ENCODE measurements around the gene CSNK1D.

The CSNK1D gene

GRCh38 chr17:82237746-82238471, 35.6 kb downstream of the CSNK1D start:
- no peak for DNase-seq

GRCh38 chr17:82237083-82237745, 36.3 kb downstream of the CSNK1D start:
- no peak for DNase-seq

DNA sequence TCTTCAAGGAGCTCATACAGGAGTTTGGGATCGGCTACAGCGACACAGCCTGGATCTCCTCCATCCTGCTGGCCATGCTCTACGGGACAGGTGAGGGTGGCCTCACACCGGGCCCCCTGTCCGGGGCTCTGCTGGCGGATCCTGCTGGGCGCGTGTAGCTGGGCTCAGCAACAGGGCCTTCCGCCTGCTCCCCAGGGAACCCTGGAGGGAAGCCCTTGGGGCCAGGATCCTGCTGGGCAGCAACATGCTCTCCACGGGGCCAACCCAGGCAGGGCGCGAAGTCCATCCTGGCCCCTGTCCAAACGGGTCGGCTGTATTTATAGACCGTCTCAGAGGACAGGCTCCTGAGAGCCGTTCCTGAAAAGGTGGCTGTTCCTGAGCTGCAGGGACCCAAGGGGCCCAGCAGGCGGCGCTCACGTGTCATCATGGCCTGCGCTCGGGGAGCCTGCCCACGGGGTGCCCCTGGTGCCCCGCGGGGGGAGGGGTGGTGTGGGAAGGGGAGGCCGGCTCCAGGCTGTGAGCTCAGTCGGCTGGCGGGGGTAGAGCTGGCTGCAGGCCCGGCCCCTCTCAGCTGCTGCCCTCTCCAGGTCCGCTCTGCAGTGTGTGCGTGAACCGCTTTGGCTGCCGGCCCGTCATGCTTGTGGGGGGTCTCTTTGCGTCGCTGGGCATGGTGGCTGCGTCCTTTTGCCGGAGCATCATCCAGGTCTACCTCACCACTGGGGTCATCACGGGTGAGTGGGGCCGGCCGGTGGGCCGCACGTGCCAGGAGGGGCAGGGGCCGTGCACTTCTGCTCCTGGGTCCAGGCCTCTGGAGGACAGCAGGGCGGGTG, 37.1 kb downstream of the CSNK1D start:
- peak; percentile 37 for DNase-seq

GRCh38 chr17:82235775-82236141, 37.7 kb downstream of the CSNK1D start:
- no peak for DNase-seq

DNA sequence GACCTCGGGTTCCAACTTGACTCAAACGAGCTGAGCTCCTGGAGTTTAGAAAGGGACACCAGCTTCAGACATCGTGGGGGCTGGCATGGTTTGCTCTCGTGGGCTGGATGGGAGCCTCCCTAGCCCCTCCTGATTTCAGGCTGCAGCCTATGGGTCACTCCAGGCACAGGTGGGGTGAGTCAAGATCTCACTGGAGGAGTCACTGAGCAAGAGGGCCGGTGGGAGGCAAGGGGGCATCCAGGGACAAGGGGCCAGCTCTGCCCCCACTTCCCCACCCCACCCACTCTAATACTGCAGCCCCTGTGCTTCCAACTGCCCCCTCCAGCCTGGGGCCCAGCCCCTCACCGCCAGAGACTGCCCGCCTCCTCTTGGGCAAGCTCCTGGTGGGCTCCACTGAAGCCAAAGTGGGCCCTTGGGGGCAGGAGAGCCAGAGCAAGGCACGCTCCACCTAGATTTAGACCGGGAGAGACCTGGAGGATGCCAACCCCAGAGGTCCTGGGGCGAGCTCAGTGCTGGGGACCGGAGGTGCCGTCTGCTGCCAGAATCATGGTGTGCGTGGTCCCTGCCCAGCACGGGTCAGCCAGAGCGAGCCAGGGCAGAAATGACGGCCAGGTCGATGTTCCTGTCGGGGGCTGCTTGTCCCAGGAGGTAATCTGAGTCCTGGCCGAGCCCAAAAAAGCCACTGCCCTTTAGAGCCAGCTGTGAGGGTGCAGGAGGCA, 38.3 kb downstream of the CSNK1D start:
- no peak for DNase-seq

GRCh38 chr17:82234211-82235055, 39.1 kb downstream of the CSNK1D start:
- no peak for DNase-seq

DNA sequence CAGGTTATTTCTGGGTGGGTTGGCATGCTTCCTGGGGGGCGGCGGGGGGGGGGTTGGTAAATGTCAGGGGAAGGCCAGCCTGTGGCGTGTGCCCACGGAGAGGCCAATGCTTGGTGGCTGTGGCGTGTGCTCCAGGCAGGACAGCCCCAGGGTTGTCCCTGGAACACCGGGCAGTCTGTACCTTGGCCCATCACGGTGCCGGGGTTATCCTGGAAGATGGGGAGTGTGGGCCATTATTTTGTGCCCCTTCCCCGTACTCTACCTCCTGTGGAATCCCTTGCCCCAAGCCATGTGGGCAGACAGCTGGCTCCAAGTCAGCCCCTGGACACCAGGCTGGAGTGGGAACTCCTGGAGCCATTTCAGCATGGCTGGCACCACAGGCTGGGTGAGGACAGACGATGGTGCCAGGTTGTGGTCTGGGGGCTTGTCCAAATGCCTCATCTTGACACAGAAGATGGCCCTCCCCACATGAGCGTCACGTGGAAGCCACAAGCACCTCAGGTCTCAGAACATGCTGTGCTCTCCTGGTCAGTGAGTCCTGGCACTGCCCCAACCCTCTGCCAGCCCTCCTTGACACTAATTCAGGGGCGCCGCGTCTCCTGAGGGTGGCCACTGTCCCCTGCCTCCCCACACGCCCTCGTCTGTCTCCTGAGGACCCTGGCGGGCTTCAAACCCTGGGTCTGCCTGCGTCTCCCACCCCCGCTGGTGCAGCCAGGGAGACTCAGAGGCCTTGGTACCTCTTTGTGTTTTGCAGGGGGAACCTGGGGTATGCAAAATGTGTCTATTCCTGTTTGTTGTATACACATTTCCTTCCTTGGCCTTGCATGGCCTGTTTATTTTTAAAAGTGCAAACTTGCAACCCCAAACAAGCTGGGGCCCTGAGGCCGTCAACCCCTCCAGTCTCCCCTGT, 40.4 kb downstream of the CSNK1D start:
- no peak for DNase-seq

DNA sequence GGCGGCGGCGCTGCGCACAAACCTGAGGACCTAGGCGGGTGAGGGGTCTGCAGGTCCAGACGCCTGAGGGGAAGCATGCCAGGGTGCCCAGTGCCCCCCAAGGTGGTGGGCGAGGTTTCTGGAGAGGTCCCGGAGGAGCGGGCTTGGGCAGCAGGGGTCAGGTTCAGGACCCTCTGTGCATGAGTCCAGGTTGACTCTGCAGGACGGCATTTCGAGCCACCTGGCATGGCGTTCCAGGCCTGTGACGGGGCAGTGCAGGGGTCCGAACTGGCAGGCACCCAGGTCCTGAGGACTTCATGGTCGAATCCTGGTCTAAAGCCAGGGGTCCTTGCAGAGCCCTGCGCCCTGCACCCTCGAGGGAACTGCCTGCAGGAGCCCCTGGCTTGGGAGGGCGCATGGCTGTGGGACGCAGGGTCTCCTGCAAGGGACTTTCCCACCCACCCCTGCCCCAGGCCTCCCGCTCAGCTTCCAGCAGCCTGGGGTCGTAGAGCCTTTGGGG, 41.1 kb downstream of the CSNK1D start:
- DNase-seq, result no peak

DNA sequence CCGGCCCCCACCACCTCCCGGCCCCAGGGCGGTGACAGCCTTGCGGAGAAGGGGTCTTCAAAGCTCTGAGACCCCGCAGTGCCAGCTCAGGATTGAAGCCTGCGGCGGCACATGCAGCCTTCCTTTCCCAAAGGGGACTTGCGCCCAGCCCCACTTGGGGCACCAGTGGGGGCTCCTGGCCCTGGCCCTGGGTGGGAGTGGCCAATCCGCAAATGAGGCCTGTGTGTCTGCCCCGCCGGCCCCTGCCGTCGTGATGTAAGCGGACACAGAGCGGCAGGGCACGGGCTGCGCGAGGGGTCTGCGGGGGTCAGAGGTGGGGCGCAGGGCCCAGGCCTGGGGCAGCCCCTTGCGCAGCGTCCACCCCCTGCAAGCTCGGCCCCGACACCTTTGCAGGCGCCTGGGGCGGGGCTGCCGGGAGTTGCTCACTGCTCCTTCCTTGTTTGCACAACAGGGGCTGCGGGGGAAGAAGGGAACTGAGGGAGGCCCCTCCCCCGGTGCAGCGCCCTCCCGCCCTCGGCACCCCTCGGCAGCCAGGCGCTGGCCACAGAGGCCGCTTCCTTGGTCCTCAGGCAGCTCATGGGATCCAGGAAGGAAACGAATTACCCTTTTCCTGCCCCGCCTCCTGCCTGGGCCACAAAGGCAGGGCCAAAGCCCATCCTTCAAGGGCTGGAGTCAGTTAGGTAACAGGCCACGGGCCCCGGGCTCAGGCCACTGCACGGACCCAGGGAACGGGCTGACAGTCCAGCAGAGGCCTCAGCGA, 41.8 kb downstream of the CSNK1D start:
- DNase-seq, result peak; percentile 46

DNA sequence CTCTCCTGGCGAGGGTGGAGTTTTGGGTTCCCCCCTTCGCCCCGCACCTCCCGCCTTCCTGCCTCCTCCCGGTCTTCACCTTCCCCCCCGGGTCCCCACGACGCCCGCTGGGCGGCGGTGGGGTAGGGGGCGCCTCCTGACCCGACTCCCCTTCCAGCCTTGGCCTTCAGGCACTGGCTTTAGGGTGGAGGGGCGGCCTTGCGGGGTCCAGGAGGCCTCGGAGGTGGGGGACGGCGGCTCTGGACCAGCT, 42.3 kb downstream of the CSNK1D start:
- DNase-seq, result peak; percentile 69

- peak; percentile 69 for DNase-seq
Observed at GRCh38 chr17:82230609-82231311, 42.7 kb downstream of the CSNK1D start.

DNA sequence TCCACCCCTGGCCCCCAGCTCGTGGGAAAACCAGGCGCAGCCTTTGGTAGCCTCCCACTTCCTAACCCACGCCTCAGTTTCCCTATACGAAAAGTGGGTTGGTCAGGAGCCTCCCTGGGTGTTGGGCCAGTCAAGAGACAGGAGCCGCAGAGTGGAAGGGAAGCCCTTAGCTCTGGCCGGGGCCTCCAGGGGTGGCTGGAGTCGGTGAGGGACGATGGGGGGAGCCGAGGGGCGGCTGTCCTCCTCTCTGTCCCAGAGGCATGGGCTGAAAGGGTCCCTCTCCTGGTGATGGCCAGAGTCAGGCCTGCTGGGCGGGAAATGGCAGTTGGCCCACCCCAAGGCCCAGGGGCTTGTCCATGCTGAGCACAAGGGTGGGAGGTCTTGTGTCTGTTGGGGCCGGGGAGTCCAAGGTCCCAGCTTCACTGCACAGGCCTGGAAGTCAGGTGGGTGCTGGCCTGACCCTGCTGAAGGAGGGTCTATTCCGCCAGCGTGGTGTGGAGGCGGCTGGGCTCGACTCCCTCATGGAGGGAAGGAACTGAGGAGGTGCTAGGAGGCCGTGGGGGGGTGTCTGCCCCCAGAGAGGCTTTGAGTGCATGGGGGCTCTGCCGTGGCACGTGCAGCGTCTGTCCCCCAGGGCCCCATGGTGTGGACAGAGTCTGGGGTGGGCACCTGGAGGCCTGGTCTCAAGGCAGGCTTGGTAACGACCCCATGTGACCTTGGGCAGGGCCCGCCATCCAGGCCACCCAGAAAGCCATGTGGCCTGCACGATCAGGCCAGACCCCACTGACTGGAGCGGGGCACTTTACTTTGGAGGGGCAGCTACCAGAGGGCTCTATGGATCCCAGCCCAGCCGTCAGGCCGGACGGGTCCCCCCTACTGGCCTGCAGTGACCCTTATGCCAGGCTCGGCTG, 43.5 kb downstream of the CSNK1D start:
- no peak for DNase-seq

DNA sequence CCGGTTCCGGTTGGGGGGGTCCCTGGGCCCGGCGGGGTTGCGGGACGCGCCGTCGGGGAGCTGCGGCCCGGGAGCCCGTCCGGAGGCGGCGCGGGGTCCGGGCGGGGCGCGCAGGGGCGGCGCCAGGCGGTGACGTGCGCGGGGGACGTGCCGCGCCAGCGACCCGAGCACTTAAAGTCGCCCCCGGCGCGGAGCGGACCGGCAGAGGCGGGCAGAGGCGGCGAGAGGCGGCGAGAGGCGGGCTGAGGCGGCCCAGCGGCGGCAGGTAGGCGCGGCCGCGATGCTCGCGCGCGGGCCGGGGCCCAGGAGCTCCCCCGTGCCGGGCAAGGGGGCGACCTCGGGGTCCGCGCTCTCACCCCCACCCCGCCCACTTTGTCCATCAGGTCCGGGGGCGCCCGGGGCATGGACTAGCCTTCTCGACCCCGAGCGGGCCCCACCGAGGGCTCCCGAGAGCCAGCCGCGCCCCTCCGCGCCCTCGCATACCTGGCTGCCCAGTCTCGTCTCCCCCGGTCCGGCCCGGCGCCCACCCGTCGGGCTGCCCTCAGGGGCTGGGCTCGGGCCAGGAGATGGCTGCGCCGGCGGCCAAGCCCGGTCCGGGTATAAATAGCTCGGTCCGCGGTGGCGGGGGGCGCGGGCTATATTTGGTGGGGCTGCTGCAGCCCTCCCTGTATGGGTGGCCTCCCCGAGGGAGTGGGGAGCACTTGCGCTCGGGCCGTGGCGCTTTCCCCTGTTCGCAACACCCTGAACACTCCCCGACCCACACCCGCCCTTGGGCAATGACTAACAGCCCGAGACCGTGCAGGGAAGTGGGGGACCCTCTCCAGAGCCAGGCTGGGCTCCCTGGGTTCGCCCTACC, 44.4 kb downstream of the CSNK1D start, which contains the start of gene SLC16A3:
Gene SLC16A3, plus strand, starts transcription at position 201 of the 856 bp plus-strand sequence. CDS start 6,967 bp downstream, outside the sequence.
- peak; percentile 60 for DNase-seq

DNA sequence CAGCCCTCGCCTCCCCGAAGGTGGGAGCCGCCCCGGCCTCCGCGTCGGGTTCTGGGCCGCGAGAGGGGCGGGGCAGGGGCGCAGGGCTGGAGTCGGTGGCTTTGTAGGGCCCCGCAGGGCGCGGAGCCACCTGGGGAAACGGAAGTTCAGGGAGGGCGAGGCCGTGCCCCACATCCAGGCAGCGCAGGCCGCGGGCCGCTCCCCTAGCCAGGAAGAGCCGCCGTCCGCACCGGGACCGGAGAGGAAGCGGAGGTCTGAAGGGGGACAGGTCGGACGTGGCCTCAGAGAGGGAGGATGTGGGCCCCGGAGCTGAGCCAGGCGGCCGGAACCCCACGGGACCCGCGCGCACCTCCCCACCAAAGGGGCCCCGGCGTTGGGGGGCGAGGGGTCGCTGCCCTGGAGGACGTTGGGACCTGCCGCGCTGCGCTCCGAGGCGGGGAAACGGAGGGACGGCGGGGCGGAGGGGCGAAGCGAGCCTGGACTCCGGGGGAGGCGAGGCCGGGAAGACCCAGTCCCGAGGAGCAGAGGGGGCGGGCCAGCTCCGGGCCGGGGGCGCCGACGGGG, 45.1 kb downstream of the CSNK1D start:
- no peak for DNase-seq

DNA sequence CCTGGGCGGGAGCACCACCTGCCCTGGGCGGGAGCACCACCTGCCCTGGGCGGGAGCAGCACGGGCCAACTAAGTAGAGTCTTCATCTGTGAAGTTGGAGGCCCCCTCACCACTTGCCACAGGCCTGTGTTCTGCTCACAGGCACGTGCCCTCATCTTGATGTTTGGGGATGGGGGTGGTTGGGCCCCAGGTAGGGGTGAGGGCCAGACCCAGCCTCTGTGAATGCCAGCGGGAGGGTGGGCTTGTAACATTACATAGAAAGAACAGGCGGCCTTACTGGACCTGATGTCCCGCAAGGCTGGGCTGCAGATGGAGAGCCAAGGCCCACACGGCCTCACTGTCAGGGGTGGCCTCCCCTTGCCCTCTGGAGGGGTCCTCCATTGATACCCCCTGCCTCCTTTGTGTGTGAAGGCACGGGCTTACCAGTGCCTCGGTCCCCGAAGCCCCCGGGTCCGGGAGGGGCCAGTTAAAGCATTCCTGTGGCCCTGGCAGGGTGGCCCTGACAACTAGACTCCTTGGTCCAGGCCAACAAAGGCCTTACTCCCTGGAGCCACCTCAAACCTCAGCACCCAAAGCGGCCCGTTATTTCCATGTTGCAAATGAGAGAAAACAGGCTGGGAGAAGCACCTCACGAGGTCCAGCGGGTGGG, 45.7 kb downstream of the CSNK1D start:
- DNase-seq, result no peak

- DNase-seq, result no peak
Observed at GRCh38 chr17:82226809-82227628, 46.5 kb downstream of the CSNK1D start.

Data from NCI-H774 (cell line).